Activated CD4-positive, alpha-beta memory T cell treated with anti-CD3 and anti-CD28 coated beads for 36 hours (primary cell): ENCODE results near the gene PARD6G. TPM values are rescaled to one million over a fixed set of nuclear protein-coding genes. Genes with fewer than 3 reads are reported as not detected.

ENCODE experiments used
- total RNA-seq, 2 experiments: library from RNA; stranded (reverse); gene quantifications; one replicate each; pipeline ENCODE4 v1.2.3, GENCODE V29; 2021

PARD6G gene
- total RNA-seq, 2 experiments from 2014 or later, result 0.17 to 0.40 TPM

Other genes with a start within 250 kb of the PARD6G start
- 10 to 100 TPM; 29.5 to 31.8 TPM for gene RBFA, start 213.1 kb downstream of the PARD6G start, total RNA-seq
- 10 to 100 TPM; 19.4 to 21.7 TPM for gene ADNP2, start 138.3 kb downstream of the PARD6G start, total RNA-seq